ENCODE measurements around the gene ZNF304.
A peak's percentile ranks its signal among the peaks of the same experiment; 100 is the strongest.
"Not testable (repeated sequence)": the region's sequence is repeated elsewhere in the genome, so short reads cannot be mapped to it uniquely, and the experiment has no call there.

Gene ZNF304

GRCh38 chr19:57362997-57363687 lies 12.1 kb downstream of the ZNF304 start, which contains the start of the genes TRAPPC2B and ZNF547:
Gene TRAPPC2B (plus strand): TSS chr19:57363551. CDS start chr19:57364834, 1,283 bp downstream.
Gene ZNF547 (plus strand): TSS chr19:57363551. CDS start chr19:57368556, 5,005 bp downstream.
- DNase-seq: peak; percentile 99

DNA sequence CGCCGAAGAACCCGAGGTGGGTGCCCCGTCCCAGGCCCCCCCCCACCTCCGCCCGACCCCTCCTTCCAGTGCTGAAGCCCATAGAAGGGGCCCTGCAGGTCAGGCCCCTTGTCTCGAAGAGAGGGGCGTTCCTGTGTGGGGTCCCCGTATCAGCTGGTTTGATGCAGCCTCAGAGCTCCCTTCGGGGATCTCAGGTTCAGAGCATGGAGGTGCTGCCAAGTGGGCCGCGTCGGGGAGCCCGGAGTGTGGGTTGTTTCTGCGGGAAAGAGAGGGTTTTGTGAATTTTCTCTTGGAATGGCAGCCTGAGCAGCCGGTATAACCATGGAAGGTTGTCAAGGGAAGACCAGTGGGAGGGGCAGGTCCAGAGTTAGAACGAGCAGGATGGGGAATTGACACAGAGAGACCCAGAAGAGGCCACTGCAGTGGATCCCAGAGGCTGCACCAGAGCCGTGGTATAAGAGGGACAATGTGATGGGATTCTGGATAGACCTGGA lies 12.7 kb downstream of the ZNF304 start:
- no peak for DNase-seq

- no peak for DNase-seq
Measured at GRCh38 chr19:57366776-57367175, 15.7 kb downstream of the ZNF304 start.

DNA sequence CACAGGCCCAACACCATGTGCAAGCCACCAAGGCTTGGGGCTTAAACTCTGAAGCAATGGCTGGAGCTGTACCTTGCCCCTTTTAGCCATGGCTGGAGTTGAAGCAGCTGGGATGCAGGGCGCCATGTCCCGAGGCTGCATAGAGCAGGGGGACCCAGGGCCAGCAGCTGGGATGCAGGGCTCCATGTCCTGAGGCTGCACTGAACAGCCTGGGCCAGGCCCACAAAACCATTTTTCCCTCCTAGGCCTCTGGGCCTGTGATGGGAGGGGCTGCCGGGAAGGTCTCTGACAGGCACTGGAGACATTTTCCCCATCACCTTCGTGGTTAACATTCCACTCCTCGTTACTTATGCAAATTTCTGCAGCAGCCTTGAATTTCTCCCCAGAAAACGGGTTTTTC lies 23.1 kb downstream of the ZNF304 start:
- DNase-seq: no peak

- not testable (repeated sequence) for DNase-seq
Measured at GRCh38 chr19:57374647-57375046, 23.6 kb downstream of the ZNF304 start.

GRCh38 chr19:57376151-57376550 lies 25.1 kb downstream of the ZNF304 start:
- no peak for DNase-seq

DNA sequence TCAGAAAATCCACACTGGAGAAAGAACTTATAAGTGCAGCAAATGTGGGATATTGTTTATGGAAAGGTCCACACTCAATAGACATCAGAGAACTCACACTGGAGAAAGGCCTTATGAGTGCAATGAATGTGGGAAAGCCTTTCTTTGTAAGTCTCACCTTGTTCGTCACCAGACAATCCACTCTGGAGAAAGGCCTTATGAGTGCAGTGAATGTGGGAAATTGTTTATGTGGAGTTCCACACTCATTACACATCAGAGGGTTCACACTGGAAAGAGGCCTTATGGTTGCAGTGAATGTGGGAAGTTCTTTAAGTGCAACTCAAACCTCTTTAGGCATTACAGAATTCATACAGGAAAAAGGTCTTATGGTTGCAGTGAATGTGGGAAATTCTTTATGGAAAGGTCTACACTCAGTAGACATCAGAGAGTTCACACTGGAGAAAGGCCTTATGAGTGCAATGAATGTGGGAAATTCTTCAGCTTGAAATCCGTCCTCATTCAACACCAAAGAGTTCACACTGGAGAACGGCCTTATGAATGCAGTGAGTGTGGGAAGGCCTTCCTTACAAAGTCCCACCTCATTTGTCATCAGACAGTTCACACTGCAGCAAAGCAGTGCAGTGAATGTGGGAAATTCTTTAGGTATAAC lies 26.6 kb downstream of the ZNF304 start:
- DNase-seq: no peak

DNA sequence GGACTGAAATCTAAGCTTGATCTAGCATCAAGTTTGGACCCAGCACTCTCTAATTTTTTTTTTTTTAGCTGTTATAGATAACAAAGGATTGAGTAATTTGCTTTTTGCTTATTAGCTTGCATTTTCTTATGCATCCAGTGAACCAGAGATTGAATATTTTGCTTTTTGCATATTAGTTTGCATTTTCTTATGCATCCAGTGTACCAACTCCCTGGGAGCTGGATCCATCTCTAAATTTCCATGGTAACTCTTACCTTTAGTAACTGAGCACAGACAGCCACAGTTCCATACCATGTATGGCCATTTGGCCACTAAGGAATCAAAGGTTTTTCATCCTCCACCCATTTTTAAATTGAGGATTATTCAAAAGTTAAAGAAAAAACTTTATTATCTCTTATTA lies 29.9 kb downstream of the ZNF304 start:
- no peak for DNase-seq

DNA sequence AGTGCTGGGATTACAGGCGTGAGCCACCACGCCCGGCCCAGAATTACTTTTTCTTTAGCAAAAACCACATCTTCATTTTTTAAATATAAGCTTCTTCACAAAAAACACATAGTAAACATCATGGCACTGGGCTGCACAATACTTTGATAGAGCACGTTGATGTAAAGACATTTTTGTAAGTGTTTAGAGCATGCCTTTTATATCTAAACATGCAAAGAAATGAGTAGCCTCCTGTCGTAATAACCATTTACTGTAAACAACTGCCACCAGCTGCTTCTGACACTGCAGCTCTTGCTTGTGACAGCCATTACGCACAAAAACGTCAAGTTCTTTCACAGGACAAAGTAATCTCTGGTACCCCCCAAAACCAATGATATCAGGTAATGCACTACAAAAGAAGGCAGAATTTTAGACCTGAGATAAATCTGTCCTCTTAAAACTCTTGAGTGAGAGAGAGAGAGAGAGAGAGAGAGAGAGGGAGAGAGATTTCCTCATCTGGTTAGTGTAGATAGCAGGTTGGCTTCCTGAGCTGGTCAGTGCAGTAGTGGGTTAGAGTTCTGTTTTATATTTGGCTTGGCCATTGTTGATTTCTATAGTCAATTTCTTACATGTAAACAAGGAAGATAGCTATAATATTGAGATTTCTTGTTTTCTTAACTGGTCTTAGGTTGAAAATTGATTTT lies 31.9 kb downstream of the ZNF304 start:
- DNase-seq: no peak

DNA sequence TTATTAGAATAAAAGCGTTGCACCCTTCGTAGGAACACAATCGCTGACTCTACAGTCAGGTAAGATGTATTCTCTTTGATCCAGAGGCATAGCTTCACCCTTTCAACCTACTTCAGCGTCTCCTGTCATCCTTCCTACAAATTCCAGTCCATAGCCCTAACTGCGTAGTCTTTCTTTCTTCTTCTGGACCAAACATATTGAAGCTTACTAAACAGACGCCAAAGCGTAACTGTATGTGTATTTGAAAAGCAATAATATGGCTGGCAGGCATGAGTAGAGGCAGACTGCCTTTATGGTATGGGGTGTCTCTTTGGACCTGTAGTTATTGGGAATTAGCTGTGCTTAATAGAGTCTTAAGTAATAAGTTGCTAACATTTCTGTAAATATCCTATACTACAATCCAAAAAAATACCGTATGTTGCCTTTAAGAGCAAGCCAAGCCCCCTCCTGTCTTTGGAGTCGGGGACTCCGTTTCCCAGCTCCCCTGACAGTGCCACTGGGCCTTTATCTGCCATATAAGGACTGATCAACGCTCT lies 38.2 kb downstream of the ZNF304 start:
- DNase-seq: no peak

GRCh38 chr19:57389730-57390598 lies 38.9 kb downstream of the ZNF304 start, which contains the start of gene ZNF548:
Gene ZNF548 (plus strand): TSS chr19:57389854. CDS start chr19:57390100, 246 bp downstream.
- peak; percentile 99 for DNase-seq

GRCh38 chr19:57395710-57396109 lies 44.6 kb downstream of the ZNF304 start:
- no peak for DNase-seq

GRCh38 chr19:57398868-57399267 lies 47.8 kb downstream of the ZNF304 start:
- DNase-seq: no peak

DNA sequence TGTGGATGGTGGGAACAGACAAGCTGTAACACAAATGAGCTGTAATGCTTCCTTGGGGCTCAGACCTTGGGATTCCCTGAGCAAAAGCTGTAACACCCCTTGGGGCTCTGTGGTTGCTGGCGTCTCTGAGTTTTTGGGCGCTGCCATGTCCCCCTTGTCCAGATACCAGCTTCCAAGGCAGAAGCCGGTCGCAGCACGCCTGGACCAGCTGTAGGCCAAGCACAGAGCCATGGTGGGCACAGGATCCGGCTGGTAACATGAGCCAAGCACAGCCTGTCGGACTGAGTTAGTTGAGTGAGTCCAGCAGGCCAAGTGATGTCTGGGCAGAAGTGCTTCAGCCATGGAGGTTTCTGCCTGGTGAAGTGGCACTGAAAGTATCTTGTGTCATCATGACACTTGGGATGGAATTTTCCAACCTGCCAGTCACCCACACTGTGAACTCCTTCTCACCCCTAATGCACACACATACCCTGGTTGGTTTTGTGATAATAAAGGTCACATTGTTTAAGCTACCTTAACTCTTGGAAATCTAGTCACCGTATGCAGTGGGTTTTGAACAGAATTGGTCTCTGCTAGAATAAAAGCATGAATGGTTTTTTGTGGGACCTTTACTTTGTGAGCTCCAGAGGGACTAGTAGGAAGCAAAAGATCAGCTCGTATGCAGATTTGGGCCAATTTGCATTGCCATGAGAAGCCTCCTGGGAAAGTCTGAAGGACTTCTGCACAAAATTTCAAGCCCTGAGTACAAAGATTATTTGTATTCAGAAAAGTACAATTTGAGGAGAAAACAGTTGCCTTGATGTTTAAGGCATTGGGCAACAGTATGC lies 52.9 kb downstream of the ZNF304 start:
- DNase-seq: no peak

DNA sequence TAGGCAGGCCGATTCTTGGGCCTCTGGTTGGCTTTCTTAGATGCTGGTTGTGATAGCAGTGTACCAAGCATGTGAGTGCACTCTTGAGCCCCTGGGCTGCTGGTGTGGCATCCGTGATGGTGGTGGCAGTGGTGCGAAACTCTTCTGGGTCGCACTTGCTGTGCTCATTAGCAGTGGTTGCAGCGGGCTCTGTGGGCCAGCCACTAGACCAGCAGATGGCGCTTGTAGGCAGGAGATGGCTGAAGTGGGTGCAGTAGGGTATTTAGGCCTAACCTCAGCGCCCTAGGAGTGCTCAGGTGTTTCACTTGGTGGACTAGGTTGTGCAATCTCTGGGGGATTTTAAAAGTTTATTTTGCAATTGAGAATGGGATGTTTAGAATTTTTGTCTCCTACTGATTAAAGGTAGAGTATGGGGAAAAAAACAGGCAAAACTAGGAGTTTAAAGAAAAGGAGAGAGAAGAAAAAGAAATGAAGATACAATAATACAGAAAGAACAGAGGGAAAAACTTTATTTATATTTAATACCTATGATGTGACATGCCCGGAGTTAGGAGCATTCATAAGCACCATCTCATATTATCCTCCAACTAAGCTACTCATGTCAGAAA lies 55.5 kb downstream of the ZNF304 start:
- peak; percentile 73 for DNase-seq
